Stimulated activated CD4-positive, alpha-beta T cell treated with anti-CD3 and anti-CD28 coated beads, TNF-alpha, amount 100 ng/mL, for 24 hours (primary cell): ENCODE results near the gene PADI1.

Experiments
- DNase-seq, 3 experiments: peaks; one replicate each; pipeline ENCODE4 v3.0.0-alpha.2; 2020; ENCODE audit warnings: low read depth in 3 of 3

PADI1 gene

DNA sequence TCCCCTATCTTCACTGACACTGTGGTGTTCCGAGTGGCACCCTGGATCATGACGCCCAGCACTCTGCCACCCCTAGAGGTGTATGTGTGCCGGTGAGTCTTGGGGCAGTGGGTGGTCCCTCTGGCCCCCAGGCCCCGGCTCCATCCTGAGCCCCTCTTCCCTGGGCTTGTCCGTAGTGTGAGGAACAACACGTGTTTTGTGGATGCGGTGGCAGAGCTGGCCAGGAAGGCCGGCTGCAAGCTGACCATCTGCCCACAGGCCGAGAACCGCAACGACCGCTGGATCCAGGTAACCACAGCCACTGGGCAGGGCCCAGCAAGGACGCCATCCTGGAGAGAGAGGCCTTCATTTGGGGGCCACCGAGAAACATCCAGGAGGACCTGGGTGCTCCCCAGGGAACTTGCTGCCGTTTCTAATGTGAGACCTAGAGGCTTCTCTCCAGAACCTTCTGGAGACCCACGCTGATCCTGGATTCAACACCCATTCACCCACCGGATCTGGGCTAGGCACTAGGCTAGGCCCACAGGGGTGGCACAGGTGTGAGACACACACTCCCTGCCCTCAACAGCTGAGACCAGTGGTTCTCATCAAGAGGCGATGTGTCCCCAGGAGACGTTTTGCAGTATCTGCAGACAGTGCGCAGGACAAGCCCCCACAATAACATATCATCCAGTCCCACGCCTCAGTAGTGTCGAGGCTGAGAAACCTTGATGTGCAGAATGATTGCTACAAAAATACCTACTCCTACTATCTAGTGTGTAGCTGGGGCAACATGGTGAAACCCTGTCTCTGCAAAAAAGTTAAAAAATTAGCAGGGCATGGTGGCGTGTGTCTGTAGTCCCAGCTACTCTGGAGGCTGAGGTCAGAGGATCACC is 66.2 kb downstream of the PADI1 start:
- DNase-seq, result no peak

DNA sequence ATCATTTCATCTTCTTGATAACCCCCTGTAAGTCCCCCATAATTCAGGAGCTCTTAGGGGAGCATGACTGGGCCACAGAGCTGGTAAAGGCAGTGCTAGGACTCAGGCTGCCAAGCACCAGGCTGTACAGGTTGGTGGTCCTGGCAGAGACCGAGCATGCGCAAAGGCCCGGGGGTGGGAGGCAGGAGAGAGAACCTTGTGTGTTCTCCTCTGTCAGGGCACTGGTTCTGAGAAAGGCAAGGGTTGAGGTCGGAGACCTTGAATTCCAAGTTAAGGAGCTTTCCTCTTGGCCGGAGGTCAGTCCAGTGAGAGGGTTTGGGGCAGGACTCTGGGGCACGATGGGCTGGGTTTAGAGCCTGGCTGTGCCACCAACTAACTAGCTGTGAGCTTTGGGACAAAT is 67.1 kb downstream of the PADI1 start:
- DNase-seq, result no peak

DNA sequence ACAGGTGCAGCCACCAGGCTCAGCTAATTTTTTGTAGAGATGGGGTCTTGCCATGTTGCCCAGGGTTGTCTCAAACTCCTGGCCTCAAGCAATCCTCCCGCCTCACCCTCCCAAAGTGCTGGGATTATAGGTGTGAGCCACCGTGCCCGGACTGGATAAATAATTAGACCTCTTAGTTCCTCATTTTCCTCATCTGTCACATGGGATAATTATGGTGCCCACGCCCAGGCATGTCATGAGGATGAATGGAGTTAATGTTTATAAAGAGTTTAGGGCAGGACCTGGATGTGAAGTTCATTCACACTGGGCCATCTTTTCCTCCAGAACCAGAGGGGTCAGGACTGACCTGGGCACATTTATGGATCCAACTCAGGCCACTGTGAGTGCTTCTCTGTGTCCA is 67.7 kb downstream of the PADI1 start:
- no peak for DNase-seq

- DNase-seq, result no peak
Observed at GRCh38 chr1:17273096-17273495, 68.2 kb downstream of the PADI1 start.

- DNase-seq, result peak in 1 of 3 experiments; percentile 39
Observed at GRCh38 chr1:17274186-17275170, 69.5 kb downstream of the PADI1 start.

GRCh38 chr1:17276568-17276967 is 71.6 kb downstream of the PADI1 start:
- DNase-seq, result no peak

- DNase-seq, result no peak
Observed at GRCh38 chr1:17277511-17278159, 72.7 kb downstream of the PADI1 start.

DNA sequence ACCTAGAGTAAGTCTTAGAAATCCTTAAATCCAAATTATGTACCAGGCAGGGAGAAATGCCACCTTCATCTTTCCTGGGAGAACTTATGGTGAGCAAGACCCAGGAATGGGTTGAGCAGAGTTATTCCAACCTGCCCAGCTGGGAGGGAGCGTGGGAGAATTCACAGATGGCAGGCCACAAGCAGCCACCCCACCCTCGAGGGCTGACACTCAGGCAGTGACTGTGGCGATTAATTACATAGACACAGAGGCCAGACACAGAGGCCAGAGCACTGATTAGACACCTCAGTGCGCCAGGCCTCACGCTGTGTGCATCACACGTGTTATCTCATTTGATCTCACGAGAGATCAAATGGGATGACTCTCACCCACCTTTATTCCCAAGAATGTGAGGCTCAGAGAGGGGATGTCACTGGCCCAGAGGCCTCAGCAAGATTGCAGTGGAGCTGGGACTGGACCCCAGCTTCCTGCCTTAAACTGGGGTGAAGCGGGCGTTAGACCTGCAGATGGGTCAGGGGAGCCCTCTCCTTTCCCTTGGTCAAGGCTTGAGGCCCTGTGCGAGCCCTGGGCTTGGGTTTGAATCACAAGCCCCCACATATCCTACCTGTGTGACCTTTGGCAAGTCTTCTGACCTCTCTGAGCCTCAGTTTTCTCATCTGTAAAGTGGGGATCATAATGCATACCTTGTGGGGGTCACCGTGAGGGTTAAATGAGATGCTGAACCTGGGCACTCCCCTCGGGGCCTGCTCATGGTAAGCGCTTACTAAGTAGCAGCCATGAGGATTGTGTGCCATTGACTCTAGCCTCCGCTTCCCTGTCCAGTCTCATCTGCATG is 74.3 kb downstream of the PADI1 start:
- DNase-seq, result no peak

GRCh38 chr1:17280436-17280835 is 75.5 kb downstream of the PADI1 start:
- no peak for DNase-seq

DNA sequence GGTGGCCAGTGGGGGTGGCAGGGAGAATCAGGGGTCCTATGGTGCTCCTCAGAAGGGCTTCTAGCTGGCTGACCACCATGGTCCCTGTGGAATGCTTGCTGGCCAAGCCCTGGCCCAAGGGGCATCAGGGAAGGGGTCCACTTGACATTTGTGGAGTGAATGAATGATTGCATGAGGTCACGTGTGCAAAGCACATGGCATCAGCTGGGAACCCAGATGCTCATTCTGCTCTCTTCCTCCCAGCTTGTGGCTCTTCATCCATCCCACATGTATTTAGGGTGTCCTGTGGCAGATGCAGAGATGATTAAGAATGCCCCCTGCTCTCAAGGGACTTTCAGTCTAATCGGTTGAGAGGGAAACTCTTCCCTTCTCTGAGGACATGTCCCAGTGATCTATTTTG is 76.0 kb downstream of the PADI1 start:
- no peak for DNase-seq

GRCh38 chr1:17281775-17282181 is 76.8 kb downstream of the PADI1 start:
- DNase-seq, result no peak

DNA sequence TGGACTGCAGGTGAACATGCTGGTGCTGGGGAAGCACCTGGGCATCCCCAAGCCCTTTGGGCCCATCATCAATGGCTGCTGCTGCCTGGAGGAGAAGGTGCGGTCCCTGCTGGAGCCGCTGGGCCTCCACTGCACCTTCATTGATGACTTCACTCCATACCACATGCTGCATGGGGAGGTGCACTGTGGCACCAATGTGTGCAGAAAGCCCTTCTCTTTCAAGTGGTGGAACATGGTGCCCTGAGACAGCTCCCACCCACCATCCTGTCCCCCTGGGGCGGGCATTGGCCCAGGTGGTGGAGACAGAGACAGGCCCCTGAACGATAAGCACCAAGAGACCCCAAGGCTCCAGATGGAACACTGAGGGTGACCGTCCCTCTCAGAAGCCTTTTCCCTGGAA is 77.9 kb downstream of the PADI1 start:
- DNase-seq, result no peak

DNA sequence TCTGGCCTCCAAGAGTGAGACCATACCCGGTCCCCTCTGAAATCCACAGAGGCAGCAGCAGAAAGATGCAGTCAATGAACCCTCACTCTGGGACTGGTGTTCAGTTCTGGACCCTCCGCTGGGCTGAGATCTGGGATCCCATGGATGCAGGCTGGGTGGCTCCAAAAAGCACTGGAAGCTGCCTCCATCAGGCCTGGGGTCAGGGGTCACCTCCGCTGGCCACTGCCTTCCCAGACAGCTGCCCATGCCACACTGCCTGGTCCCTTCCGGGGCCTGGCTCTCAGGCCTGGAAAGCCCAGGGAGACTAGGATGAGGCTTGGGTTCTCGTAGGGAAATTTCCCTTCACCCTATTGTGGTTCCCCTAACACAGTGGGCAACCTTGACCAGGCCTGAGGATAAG is 81.7 kb downstream of the PADI1 start:
- no peak for DNase-seq

DNA sequence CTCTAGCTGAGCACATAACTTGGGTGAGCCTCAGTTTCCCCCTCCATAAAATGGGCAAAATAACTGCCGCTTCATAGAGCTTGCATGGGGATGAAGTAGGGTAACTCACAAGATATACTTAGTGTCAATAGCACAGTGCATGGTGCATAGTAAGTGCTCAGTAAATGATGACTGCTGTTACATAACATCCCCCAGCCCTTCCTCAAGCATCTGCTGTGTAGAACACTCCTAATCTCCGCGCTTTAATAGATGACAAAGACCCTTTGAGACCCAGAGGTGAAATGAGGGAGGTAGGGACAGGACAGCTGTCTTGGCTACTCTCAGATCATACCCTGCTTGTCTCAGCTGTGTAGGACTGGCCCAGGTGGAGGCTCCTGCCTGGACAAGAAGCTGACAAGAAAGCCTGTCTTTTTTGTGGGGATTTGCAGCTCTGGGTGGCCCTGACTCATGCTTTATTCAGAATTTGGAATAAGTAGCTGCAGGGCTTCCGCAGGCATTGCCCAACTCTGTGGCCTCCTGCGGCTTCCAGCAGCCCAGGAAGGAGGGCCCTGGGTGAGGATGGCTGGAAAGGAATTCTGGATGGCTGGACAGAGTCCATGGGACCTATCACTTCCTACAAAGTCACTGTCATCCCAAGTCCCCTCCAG is 82.3 kb downstream of the PADI1 start:
- no peak for DNase-seq

GRCh38 chr1:17289721-17290120 is 84.8 kb downstream of the PADI1 start:
- no peak for DNase-seq

DNA sequence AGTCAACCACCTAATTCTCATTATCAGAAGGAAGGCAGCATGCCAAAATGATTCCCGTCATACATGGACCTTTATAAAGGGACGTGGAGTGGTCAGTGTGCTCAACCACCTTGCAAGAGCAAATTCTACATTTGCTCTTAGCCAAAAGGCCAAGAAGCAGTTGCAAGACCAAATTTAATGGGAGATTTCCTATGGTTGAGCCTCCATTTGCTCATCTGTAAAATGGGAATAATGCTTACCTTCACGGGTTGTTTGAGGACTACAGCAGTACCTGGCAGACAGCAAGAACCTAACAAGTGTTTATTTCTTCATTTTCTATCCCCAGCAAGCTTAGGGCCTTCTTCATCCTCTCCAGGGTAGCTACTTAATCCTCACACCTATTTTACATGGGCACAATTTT is 85.6 kb downstream of the PADI1 start:
- no peak for DNase-seq

DNA sequence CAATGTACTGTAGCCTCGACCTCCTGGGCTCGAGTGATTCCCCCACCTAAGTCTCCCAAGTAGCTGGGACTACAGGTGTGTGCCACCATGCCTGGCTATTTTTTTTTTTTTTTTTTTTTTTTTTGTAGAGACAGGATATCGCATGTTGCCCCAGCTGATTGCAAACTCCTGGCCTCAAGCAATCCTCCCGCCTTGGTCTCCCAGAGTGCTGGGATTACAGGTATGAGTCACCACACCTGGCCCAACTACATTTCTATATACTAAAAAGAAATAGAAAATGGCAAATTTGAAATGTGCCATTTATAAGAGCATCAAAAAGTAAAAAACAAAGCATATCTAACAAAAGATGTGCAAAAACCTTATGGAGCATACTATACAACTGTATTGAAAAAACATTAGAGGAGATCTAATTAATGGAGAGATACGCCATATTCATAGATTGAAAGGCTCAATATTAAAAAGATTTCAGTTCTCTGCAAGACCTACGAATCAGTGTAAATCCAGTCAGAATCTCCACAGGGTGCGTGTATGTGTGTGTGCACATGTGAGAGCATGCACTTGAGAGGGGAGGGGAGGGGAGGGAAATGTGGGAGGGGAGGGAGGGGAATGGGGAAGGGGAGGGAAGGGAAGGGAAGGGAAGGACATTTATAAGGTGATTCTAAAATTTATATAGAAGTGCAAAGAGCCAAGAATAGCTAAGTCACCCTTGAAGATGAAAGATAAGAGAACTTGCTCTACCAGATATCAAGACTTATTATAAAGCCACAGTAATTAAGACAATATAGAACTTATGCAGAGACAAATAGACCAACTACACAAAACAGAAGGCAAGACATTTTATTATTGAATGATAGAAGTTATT is 87.6 kb downstream of the PADI1 start:
- no peak for DNase-seq

GRCh38 chr1:17293681-17294425 is 88.9 kb downstream of the PADI1 start:
- no peak for DNase-seq

DNA sequence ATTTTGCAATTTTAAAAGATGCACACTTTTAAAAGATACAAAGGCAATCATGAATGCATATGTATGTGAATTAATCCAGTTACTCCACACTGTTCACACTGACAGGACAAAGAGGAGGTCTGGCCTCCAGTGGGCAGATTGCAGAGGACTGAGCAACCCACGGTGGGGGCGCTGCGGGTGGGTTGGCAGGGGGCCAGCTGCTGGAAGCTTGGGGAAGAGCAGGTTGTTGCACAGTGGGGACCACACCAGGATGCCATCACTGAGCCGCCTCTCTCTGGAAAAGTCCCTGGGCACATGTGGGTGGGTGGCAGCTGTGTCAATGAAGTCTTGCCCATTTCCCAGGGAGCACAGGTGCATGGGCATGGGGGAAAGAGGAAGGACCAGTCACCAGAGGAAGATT is 90.4 kb downstream of the PADI1 start:
- no peak for DNase-seq
